Tibial nerve (tissue), 4 donors: ENCODE results near the gene MTFMT. TPM values are rescaled to one million over a fixed set of nuclear protein-coding genes. Genes with fewer than 3 reads are reported as not detected.

Experiments used
- DNase-seq, 2 donors: peaks; one replicate each; pipeline ENCODE4 v3.0.0-alpha.2; 2019; ENCODE audit warnings: low spot score in 2 of 2
- H3K27ac ChIP-seq, 4 donors: fragments of 200-600 bp; sonication (generic) in 3 of 4; one replicate each; pipeline ENCODE4 v1.5.1; 2017 to 2019; ENCODE audit warnings: mild to moderate bottlenecking in 1 of 4
- H3K27me3 ChIP-seq, 2 donors: fragments of 200-600 bp; sonication (generic) in 1 of 2; one replicate each; pipeline versions ENCODE4 v1.5.1 to v1.6.0; 2017 to 2019
- H3K36me3 ChIP-seq, 3 donors: fragments of 200-600 bp; sonication (generic); one replicate each; pipeline ENCODE4 v1.5.1; 2018 to 2019
- H3K4me1 ChIP-seq, 4 donors: fragments of 200-600 bp; sonication (generic) in 3 of 4; one replicate each; pipeline ENCODE4 v1.5.1; 2017 to 2019
- H3K4me3 ChIP-seq, 4 donors: fragments of 200-600 bp; sonication (generic) in 3 of 4; one replicate each; pipeline ENCODE4 v1.5.1; 2017 to 2019; ENCODE audit warnings: mild to moderate bottlenecking in 1 of 4, moderate library complexity in 1 of 4
- H3K9me3 ChIP-seq, 4 donors: fragments of 200-600 bp; sonication (generic) in 3 of 4; one replicate each; pipeline ENCODE4 v1.5.1; 2017 to 2019
- EP300 ChIP-seq, 2 donors: sonication (generic); formaldehyde crosslinking; IDR thresholded peaks; one replicate each; pipeline ENCODE4 v1.6.1; 2017; ENCODE audit warnings: antibody characterized with exemption in 2 of 2, mild to moderate bottlenecking in 1 of 2
- POLR2A ChIP-seq, 2 donors: fragments of 450-650 bp; IDR thresholded peaks; one replicate each; pipeline ENCODE4 v1.6.1; 2017; ENCODE audit warnings: antibody characterized with exemption in 2 of 2, mild to moderate bottlenecking in 2 of 2, moderate library complexity in 2 of 2
- WGBS, 2 donors: methylation state at CpG; one replicate each; pipeline ENCODE4 v1.1.5; 2018; 5-methylcytosine and 5-hydroxymethylcytosine counted together
- total RNA-seq, 4 donors: library from RNA; depleted of rRNA; stranded (reverse); fragments of >200 nt; gene quantifications; one replicate each; pipeline ENCODE4 v1.1.0, GENCODE V29; 2016
- TF ChIP-seq, protein P1 (sequence below), 5 experiments: fragments of 200-600 bp in 3 of 5; fragments of 450-650 bp in 2 of 5; sonication (generic) in 3 of 5; IDR thresholded peaks; one replicate each; pipeline ENCODE4 v1.5.1; 2016 to 2019; ENCODE audit warnings: antibody characterized with exemption in 5 of 5, mild to moderate bottlenecking in 3 of 5, moderate library complexity in 2 of 5

MTFMT gene
- total RNA-seq, 4 donors from 2014 or later, result 36.8 to 45.7 (median 41.2) TPM

- no peaks in the 10 kb centered on the region for H3K27me3 ChIP-seq
- no peak for TF ChIP-seq EP300 (IDR thresholded peaks at IDR 0.05)
- TF ChIP-seq POLR2A (IDR thresholded peaks at IDR 0.05), result no peak
- TF ChIP-seq, protein P1, sequence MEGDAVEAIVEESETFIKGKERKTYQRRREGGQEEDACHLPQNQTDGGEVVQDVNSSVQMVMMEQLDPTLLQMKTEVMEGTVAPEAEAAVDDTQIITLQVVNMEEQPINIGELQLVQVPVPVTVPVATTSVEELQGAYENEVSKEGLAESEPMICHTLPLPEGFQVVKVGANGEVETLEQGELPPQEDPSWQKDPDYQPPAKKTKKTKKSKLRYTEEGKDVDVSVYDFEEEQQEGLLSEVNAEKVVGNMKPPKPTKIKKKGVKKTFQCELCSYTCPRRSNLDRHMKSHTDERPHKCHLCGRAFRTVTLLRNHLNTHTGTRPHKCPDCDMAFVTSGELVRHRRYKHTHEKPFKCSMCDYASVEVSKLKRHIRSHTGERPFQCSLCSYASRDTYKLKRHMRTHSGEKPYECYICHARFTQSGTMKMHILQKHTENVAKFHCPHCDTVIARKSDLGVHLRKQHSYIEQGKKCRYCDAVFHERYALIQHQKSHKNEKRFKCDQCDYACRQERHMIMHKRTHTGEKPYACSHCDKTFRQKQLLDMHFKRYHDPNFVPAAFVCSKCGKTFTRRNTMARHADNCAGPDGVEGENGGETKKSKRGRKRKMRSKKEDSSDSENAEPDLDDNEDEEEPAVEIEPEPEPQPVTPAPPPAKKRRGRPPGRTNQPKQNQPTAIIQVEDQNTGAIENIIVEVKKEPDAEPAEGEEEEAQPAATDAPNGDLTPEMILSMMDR (IDR thresholded peaks at IDR 0.05), result no peak
- H3K27ac ChIP-seq, result no peak overlapping the region
- WGBS, 2 donors, result 90 to 94% methylated on average over 4 of the region's 4 CpGs
- DNase-seq, result no peak
- no peaks in the 10 kb centered on the region for H3K9me3 ChIP-seq
- peaks cover 0 to 21% (median 0%) of the 10 kb centered on the region in 3 donors for H3K36me3 ChIP-seq
- H3K4me1 ChIP-seq, result no peaks in the 10 kb centered on the region
- no peak overlapping the region for H3K4me3 ChIP-seq
Observed at GRCh38 chr15:64997745-64998375, 31.6 kb downstream of the MTFMT start.

DNA sequence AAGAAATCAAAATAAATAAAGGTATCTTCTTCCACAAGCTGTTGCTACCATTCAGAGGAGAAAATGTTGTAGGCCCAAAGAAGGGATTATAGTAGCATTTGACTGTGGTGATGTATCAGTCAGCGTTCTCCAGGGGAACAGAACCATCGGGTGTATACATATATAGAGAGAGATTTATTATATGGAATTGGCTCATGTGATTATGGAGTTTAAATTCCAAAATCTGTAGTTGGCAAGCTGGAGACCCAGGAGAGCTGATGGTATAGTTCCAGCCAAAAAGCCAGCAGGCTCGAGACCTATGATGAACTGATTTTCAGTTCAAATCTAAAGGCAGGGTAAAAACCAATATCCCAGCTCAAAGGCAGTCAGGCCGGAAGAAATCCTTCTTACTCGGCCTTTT lies 32.4 kb downstream of the MTFMT start:
- H3K4me1 ChIP-seq, result no peaks in the 10 kb centered on the region
- TF ChIP-seq POLR2A (IDR thresholded peaks at IDR 0.05) (no peak), EP300 (IDR thresholded peaks at IDR 0.05) (no peak)
- TF ChIP-seq, protein P1 (IDR thresholded peaks at IDR 0.05), result no peak
- no peak for DNase-seq
- H3K27ac ChIP-seq, result no peak overlapping the region
- H3K4me3 ChIP-seq, result no peak overlapping the region
- no peaks in the 10 kb centered on the region for H3K27me3 ChIP-seq
- peaks cover 0 to 13% (median 0%) of the 10 kb centered on the region in 3 donors for H3K36me3 ChIP-seq
- H3K9me3 ChIP-seq, result no peaks in the 10 kb centered on the region
- WGBS, 2 donors, result 80 to 81% methylated on average over 5 of the region's 5 CpGs

GRCh38 chr15:64993290-64993689 lies 36.1 kb downstream of the MTFMT start:
- Histone ChIP-seq H3K36me3 (no peaks in the 10 kb centered on the region), H3K4me1 (peaks cover 0 to 15% (median 3%) of the 10 kb centered on the region in 4 donors), H3K4me3 (no peak overlapping the region), H3K9me3 (no peaks in the 10 kb centered on the region), H3K27me3 (no peaks in the 10 kb centered on the region), H3K27ac (no peak overlapping the region)
- TF ChIP-seq, protein P1 (IDR thresholded peaks at IDR 0.05), result no peak
- no peak for TF ChIP-seq EP300 (IDR thresholded peaks at IDR 0.05)
- TF ChIP-seq POLR2A (IDR thresholded peaks at IDR 0.05), result no peak
- no peak for DNase-seq
- WGBS, 2 donors, result 31 to 43% methylated on average over 1 of the region's 1 CpG

DNA sequence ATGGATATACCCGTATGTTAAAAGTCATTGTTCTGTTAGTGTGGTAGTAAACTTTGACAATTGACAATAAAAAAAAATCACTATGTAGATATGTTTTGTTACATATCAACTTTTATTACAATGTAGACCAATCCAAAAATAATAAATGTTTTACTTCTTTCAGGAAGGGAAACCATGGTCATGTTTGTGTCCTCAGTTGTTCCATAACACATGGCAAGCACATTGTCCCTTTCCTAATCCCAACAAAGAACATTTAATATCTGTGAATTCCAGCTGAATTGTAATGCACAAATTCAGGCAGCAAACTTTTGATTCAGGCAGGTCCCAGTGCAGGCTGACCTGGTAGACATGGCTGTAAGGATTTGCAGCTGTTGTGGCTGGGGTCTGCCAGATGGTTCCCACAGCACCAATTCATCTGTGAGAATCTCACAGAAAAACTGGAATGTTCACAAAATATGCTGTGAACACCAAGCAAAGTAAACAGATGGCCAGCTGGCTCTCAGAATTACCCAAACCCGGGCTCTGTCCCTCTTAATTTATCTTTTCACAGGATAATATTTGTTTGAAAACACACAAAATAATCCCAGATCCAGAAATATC lies 37.8 kb downstream of the MTFMT start:
- peaks cover 0 to 32% (median 8%) of the 10 kb centered on the region in 4 donors for H3K4me1 ChIP-seq
- no peak overlapping the region for H3K4me3 ChIP-seq
- H3K36me3 ChIP-seq, result no peaks in the 10 kb centered on the region
- no peaks in the 10 kb centered on the region for H3K27me3 ChIP-seq
- TF ChIP-seq, protein P1 (IDR thresholded peaks at IDR 0.05), result no peak
- TF ChIP-seq EP300 (IDR thresholded peaks at IDR 0.05), result no peak
- no peak for TF ChIP-seq POLR2A (IDR thresholded peaks at IDR 0.05)
- no peak for DNase-seq
- 67 to 78% methylated on average over 2 of the region's 2 CpGs for WGBS, 2 donors
- no peak overlapping the region for H3K27ac ChIP-seq
- no peaks in the 10 kb centered on the region for H3K9me3 ChIP-seq

DNA sequence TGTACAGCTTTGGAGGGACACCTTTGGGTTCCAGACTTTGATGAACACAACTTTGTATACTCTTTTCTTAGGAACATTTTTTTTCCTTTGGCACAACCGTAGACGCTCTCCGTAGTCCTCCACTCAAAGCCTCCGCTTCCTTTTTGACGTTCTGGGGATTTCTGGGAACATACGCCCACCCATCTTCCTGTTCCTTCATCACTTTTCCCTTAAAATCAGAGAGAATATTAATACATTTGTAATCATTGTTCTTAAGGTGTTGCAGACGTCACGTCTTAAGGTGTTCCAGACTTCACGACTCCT lies 39.3 kb downstream of the MTFMT start:
- Histone ChIP-seq H3K9me3 (no peaks in the 10 kb centered on the region), H3K36me3 (no peaks in the 10 kb centered on the region), H3K27ac (peak overlapping the region; percentile 90 to 99 (median 96)), H3K4me1 (peaks cover 0 to 47% (median 13%) of the 10 kb centered on the region in 4 donors), H3K27me3 (no peaks in the 10 kb centered on the region), H3K4me3 (peak overlapping the region; percentile 62 to 98 (median 84))
- DNase-seq, result no peak
- no peak for TF ChIP-seq POLR2A (IDR thresholded peaks at IDR 0.05)
- TF ChIP-seq, protein P1 (IDR thresholded peaks at IDR 0.05), result no peak
- peak in 1 of 2 donors; percentile 2 for TF ChIP-seq EP300 (IDR thresholded peaks at IDR 0.05)
- 2 to 3% methylated on average over 9 of the region's 9 CpGs for WGBS, 2 donors
